Measurements from ENCODE around the gene CDH4. TPM values are rescaled to one million over a fixed set of nuclear protein-coding genes. Genes with fewer than 3 reads are reported as not detected.
"Not testable (repeated sequence)": the region's sequence is repeated elsewhere in the genome, so short reads cannot be mapped to it uniquely, and the experiment has no call there.

Gene CDH4
- total RNA-seq, 1 experiment from 2014 or later, result not detected

- no peak overlapping the region for H3K27ac Mint-ChIP-seq (ENCODE audit: unreplicated experiment)
- ChIA-PET CTCF (no interaction called here), POLR2A (no interaction called here)
- no peak overlapping the region for H3K4me3 Mint-ChIP-seq (ENCODE audit: unreplicated experiment)
- H3K9me3 ChIP-seq, result peaks cover 23% of the 10 kb centered on the region; the same call in 1 of the 2 replicates
- H3K4me3 ChIP-seq (ENCODE audit: low read depth, low read length), result no peak overlapping the region
- H3K36me3 ChIP-seq (ENCODE audit: control insufficient read depth, insufficient read depth, low read length), result no peaks in the 10 kb centered on the region
- H3K9me3 Mint-ChIP-seq (ENCODE audit: unreplicated experiment), result no peaks in the 10 kb centered on the region
- no peaks in the 10 kb centered on the region for H3K4me1 ChIP-seq
- no peaks in the 10 kb centered on the region; the same call in 1 of the 2 replicates for H3K27me3 ChIP-seq (replicated peaks; ENCODE audit: control insufficient read depth, insufficient read depth, low read length)
- no TSS peak for BruUV-seq (replicated peaks)
- no peaks in the 10 kb centered on the region for H3K36me3 Mint-ChIP-seq (ENCODE audit: insufficient read depth, unreplicated experiment)
- TF ChIP-seq, protein P1, sequence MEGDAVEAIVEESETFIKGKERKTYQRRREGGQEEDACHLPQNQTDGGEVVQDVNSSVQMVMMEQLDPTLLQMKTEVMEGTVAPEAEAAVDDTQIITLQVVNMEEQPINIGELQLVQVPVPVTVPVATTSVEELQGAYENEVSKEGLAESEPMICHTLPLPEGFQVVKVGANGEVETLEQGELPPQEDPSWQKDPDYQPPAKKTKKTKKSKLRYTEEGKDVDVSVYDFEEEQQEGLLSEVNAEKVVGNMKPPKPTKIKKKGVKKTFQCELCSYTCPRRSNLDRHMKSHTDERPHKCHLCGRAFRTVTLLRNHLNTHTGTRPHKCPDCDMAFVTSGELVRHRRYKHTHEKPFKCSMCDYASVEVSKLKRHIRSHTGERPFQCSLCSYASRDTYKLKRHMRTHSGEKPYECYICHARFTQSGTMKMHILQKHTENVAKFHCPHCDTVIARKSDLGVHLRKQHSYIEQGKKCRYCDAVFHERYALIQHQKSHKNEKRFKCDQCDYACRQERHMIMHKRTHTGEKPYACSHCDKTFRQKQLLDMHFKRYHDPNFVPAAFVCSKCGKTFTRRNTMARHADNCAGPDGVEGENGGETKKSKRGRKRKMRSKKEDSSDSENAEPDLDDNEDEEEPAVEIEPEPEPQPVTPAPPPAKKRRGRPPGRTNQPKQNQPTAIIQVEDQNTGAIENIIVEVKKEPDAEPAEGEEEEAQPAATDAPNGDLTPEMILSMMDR (IDR thresholded peaks at IDR 0.05; ENCODE audit: insufficient read depth in 1 of 2, low read depth in 1 of 2, low read length in 1 of 2, severe bottlenecking in 1 of 2, unreplicated experiment in 1 of 2), result no peak
- H3K4me1 Mint-ChIP-seq (ENCODE audit: low read depth, unreplicated experiment), result no peaks in the 10 kb centered on the region
- peaks cover 11% of the 10 kb centered on the region for H3K27me3 Mint-ChIP-seq (ENCODE audit: insufficient read depth, unreplicated experiment)
- intact Hi-C loops (cut with micrococcal nuclease; ENCODE audit: unreplicated experiment), result no loop called here
- DNase-seq, result no peak
Observed at GRCh38 chr20:61424011-61424627, 172.1 kb downstream of the CDH4 start.

DNA sequence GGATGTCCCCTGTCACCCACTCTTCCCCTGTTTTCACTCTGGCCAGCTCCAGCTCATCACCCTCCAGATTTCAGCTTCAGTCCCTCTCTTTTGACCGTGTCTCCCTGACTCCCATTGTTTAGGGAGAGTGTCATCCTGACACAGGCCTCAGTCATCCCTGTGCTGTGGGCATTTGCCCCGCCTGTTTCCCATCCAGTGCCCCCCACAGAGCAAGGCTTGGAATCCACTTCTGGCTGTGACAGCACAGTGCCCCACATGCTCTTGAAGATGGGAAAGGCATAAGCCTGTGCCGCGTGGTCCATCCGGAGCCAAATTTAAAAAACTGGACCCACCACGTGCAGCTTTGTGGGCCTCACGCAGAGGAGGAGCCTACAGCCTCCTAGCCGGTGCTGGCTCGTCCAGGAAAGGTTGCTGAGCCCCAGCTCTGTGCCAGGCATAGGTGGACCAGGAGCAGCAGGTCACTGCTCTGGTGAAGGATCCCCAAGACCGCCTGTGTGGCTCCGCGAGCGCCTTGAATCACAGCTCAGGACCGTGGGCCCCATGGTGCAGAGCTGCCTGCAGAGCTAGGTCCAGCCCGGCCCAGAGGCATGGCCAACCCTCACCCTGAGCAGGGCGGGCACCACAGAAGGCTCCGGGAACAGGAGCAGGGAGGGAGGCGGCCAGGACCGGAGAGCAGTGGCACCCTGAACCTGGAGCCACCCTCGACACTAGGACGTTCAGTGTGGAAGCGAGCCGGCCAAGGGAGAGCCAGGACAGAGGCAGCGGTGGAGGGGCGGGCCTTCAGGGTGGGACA lies 172.8 kb downstream of the CDH4 start:
- H3K36me3 ChIP-seq (ENCODE audit: control insufficient read depth, insufficient read depth, low read length), result no peaks in the 10 kb centered on the region
- ChIA-PET POLR2A (no interaction called here), CTCF (no interaction called here)
- no TSS peak for BruUV-seq (replicated peaks)
- no peaks in the 10 kb centered on the region; the same call in 1 of the 2 replicates for H3K27me3 ChIP-seq (replicated peaks; ENCODE audit: control insufficient read depth, insufficient read depth, low read length)
- no peak overlapping the region for H3K4me3 ChIP-seq (ENCODE audit: low read depth, low read length)
- TF ChIP-seq, protein P1 (IDR thresholded peaks at IDR 0.05; ENCODE audit: insufficient read depth in 1 of 2, low read depth in 1 of 2, low read length in 1 of 2, severe bottlenecking in 1 of 2, unreplicated experiment in 1 of 2), result no peak
- no peak for DNase-seq
- Mint-ChIP-seq H3K36me3 (ENCODE audit: insufficient read depth, unreplicated experiment) (no peaks in the 10 kb centered on the region), H3K27ac (ENCODE audit: unreplicated experiment) (no peak overlapping the region), H3K4me3 (ENCODE audit: unreplicated experiment) (no peak overlapping the region), H3K4me1 (ENCODE audit: low read depth, unreplicated experiment) (no peaks in the 10 kb centered on the region), H3K9me3 (ENCODE audit: unreplicated experiment) (no peaks in the 10 kb centered on the region), H3K27me3 (ENCODE audit: insufficient read depth, unreplicated experiment) (peaks cover 14% of the 10 kb centered on the region)
- no peaks in the 10 kb centered on the region for H3K4me1 ChIP-seq
- peaks cover 22% of the 10 kb centered on the region; the same call in 1 of the 2 replicates for H3K9me3 ChIP-seq
- intact Hi-C loops (cut with micrococcal nuclease; ENCODE audit: unreplicated experiment), result no loop called here

DNA sequence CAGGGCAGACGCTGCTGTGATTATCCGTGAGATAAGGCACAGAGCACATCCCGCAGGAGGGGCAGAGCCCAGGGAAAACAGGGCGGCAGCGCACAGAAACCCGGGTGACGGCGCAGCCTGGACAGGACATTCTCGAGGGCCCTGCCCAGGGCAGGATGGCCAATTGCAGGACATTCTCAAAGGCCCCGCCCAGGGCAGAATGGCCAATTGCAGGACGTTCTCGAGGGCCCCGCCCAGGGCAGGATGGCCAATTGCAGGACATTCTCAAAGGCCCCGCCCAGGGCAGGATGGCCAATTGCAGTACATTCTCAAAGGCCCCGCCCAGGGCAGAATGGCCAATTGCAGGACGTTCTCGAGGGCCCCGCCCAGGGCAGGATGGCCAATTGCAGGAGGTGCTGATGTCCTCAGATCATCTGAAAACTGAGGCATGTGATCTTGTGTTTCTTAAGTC lies 173.5 kb downstream of the CDH4 start:
- H3K4me3 ChIP-seq (ENCODE audit: low read depth, low read length); POLR2A ChIA-PET; H3K4me1 Mint-ChIP-seq (ENCODE audit: low read depth, unreplicated experiment); H3K27ac Mint-ChIP-seq (ENCODE audit: unreplicated experiment); CTCF ChIA-PET; H3K27me3 ChIP-seq (replicated peaks; ENCODE audit: control insufficient read depth, insufficient read depth, low read length); H3K36me3 ChIP-seq (ENCODE audit: control insufficient read depth, insufficient read depth, low read length); H3K4me3 Mint-ChIP-seq (ENCODE audit: unreplicated experiment); intact Hi-C loops (cut with micrococcal nuclease; ENCODE audit: unreplicated experiment); BruUV-seq (replicated peaks); H3K36me3 Mint-ChIP-seq (ENCODE audit: insufficient read depth, unreplicated experiment); H3K4me1 ChIP-seq; H3K9me3 Mint-ChIP-seq (ENCODE audit: unreplicated experiment); DNase-seq: not testable (repeated sequence)
- peaks cover 19% of the 10 kb centered on the region; the same call in 1 of the 2 replicates for H3K9me3 ChIP-seq
- peaks cover 15% of the 10 kb centered on the region for H3K27me3 Mint-ChIP-seq (ENCODE audit: insufficient read depth, unreplicated experiment)
